ENCODE results near the gene BCAP31. TPM values are rescaled to one million over a fixed set of nuclear protein-coding genes. Genes with fewer than 3 reads are reported as not detected.

The BCAP31 gene
- total and polyA plus RNA-seq, 2 of the 13 experiments (the other 11 are each of a cell fraction or from before 2014, with no cell fraction given): 139 to 178 TPM

- no peak for TF ChIP-seq TRIM22 (IDR thresholded peaks at IDR 0.05)
- no peak for TF ChIP-seq ZBTB7A (CRISPR knock-in tag; IDR thresholded peaks at IDR 0.05)
- no peak for TF ChIP-seq SALL1 (CRISPR knock-in tag; IDR thresholded peaks at IDR 0.05)
- no peak for TF ChIP-seq NFYC (CRISPR knock-in tag; IDR thresholded peaks at IDR 0.05)
- TF ChIP-seq BATF2 (CRISPR knock-in tag; IDR thresholded peaks at IDR 0.05): no peak
- no peak for TF ChIP-seq HMGA1 (CRISPR knock-in tag; conservative IDR thresholded peaks at IDR 0.05)
- no peak for TF ChIP-seq ZBTB1 (CRISPR knock-in tag; IDR thresholded peaks at IDR 0.05; ENCODE audit: borderline replicate concordance)
- no peak for TF ChIP-seq CHCHD3 (CRISPR knock-in tag; IDR thresholded peaks at IDR 0.05)
- TF ChIP-seq ZNF652 (CRISPR knock-in tag; IDR thresholded peaks at IDR 0.05; ENCODE audit: borderline replicate concordance, low read depth): no peak
- TF ChIP-seq EED (CRISPR knock-in tag; IDR thresholded peaks at IDR 0.05): no peak
- TF ChIP-seq NAIF1 (CRISPR knock-in tag; IDR thresholded peaks at IDR 0.05; ENCODE audit: borderline replicate concordance): no peak
- no peak for TF ChIP-seq MAX (IDR thresholded peaks at IDR 0.05)
- TF ChIP-seq, protein P1, sequence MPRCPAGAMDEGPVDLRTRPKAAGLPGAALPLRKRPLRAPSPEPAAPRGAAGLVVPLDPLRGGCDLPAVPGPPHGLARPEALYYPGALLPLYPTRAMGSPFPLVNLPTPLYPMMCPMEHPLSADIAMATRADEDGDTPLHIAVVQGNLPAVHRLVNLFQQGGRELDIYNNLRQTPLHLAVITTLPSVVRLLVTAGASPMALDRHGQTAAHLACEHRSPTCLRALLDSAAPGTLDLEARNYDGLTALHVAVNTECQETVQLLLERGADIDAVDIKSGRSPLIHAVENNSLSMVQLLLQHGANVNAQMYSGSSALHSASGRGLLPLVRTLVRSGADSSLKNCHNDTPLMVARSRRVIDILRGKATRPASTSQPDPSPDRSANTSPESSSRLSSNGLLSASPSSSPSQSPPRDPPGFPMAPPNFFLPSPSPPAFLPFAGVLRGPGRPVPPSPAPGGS (CRISPR knock-in tag; IDR thresholded peaks at IDR 0.05): no peak
- peak; percentile 44 for TF ChIP-seq AGO2 (optimal IDR thresholded peaks at IDR 0.05; ENCODE audit: low read depth, low read length)
- no peak for TF ChIP-seq JUNB (CRISPR knock-in tag; IDR thresholded peaks at IDR 0.05; ENCODE audit: borderline replicate concordance)
- TF ChIP-seq ZNF318 (CRISPR knock-in tag; IDR thresholded peaks at IDR 0.05): no peak
- peak; percentile 24; the same call in 1 of the 2 replicates for TF ChIP-seq TCF7 (IDR thresholded peaks at IDR 0.05; ENCODE audit: low read depth)
- TF ChIP-seq ZNF530 (CRISPR knock-in tag; IDR thresholded peaks at IDR 0.05; ENCODE audit: low read depth): no peak
Observed at GRCh38 chrX:153727123-153727931, 3.1 kb upstream of the BCAP31 start (continued).

Data from HepG2 (cell line).